22Rv1 (cell line): Measurements from ENCODE around the gene CERK.

Experiments
- ZFX ChIP-seq: fragments of 450-650 bp; IDR thresholded peaks from 2 replicates; pipeline ENCODE4 v1.6.1; 2017; ENCODE audit warnings: antibody characterized with exemption, borderline replicate concordance
- TF ChIP-seq, protein P1 (sequence below): fragments of 450-650 bp; IDR thresholded peaks from 2 replicates; pipeline ENCODE4 v1.5.1; 2017; ENCODE audit warnings: mild to moderate bottlenecking

DNA sequence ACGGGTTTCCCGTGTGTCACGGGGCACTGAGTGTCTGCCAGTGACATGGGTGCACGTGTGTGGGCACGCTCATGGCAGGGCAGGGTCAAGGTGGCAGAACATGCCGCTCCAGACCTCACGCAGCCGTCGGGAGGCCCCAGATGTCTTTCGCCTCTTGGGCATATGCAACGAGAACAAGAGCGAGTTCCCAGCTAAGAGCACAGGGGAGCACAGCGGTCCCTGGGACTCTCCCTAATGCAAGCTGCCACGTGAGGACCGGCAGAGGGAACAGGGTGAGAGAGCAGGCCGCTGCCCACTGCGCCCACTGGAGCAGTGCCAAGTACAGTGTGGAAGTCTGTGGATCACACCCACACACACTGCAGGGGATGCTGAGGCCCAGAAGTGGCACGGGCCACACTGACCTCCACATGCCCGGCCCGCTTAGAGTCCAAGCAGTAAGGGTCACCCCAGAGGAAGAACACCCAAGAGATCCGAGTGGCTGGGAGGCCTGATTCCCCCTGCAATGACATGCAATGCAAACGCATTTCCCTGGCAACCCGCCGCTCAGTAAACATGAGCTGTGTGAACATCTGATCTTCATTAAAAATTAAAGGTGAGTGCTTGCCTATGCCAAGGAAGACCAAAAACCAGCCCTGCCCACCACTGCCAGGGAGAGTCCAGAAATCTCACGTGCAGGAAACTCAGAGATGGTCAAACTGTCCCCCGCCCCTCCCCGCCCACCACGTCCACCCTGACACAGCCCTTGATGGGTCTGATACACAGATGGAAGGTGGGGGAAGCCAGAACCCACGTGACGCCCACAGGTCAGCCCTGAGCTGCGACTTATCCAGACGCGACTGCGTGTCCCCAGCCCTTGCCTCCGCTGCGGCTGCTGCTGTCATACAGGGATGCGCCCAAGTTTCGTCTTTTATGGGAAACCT lies 11.7 kb downstream of the CERK start:
- TF ChIP-seq, protein P1, sequence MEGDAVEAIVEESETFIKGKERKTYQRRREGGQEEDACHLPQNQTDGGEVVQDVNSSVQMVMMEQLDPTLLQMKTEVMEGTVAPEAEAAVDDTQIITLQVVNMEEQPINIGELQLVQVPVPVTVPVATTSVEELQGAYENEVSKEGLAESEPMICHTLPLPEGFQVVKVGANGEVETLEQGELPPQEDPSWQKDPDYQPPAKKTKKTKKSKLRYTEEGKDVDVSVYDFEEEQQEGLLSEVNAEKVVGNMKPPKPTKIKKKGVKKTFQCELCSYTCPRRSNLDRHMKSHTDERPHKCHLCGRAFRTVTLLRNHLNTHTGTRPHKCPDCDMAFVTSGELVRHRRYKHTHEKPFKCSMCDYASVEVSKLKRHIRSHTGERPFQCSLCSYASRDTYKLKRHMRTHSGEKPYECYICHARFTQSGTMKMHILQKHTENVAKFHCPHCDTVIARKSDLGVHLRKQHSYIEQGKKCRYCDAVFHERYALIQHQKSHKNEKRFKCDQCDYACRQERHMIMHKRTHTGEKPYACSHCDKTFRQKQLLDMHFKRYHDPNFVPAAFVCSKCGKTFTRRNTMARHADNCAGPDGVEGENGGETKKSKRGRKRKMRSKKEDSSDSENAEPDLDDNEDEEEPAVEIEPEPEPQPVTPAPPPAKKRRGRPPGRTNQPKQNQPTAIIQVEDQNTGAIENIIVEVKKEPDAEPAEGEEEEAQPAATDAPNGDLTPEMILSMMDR, result no peak
- TF ChIP-seq ZFX, result no peak
